Measurements from ENCODE around the gene GRK3.
"Not testable (repeated sequence)": the region's sequence is repeated elsewhere in the genome, so short reads cannot be mapped to it uniquely, and the experiment has no call there.

Gene GRK3

DNA sequence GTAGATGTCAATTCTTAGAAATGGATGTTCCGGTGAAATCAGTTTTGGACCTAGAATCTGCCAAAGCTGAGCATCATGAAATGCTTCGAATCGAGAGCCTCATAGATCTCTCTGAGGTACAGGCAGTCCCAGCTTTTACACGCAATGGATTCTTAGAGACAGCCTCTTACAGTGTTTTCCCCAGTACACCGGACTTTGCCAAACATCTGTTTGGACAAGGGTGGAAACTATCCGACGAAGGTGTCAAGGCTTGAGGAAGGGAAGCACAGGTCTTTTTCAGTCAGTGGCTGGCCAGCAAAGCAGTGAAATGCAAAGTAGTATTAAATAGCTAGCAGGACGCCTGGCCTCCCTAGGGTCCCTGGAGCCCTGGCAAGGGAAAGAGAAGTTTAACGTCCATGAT lies 4.9 kb downstream of the GRK3 start:
- in situ Hi-C loops (cut with HindIII; ENCODE audit: low pct_unique_long_range_greater_than_20kb, low sequenced_read_pairs), result no loop called here
- DNase-seq (ENCODE audit: low read depth in 1 of 2, low spot score in 1 of 2), result no peak
- no peak for TF ChIP-seq JUND (IDR thresholded peaks at IDR 0.05; ENCODE audit: low read depth)

DNA sequence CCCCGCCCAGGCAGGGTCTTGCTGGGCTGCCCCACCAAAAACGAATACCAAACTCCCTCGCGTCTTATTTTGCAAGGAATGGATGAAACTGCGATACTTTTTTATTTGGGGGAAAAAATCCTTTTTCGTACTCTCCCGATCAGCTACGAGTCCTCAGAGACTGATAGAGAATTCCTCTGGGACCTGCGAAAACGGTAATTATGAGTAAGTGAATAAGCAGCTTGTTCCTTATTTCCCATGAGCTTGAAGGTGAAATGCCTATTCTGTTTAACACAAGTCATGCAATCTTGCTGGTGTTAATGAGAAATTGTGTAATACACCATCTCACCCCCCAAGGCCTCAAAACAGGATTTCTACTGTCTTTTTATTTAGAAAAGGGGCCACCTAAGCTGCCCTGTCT lies 5.5 kb downstream of the GRK3 start:
- in situ Hi-C loops (cut with HindIII; ENCODE audit: low pct_unique_long_range_greater_than_20kb, low sequenced_read_pairs), result no loop called here
- DNase-seq (ENCODE audit: low read depth in 1 of 2, low spot score in 1 of 2), result no peak
- TF ChIP-seq JUND (IDR thresholded peaks at IDR 0.05; ENCODE audit: low read depth), result no peak

DNA sequence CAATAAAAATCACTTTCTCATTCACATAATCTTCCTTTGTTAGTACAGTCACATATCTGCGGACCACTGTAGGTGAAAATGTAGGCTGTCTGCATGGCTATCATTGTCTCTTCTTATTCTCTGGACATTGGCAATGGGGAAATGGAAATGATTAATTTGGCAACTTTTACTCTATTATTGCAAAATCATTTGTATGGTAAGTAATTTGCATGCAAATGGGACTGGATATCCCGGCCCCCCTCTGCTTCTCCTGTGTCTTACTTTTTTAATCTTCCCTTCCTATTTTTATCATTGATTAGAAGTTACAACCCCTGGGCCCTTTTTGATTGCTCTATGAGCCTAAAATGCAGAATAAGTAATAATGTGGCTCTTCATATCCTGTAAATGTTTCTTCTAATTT lies 6.0 kb downstream of the GRK3 start:
- no peak for TF ChIP-seq JUND (IDR thresholded peaks at IDR 0.05; ENCODE audit: low read depth)
- no peak for DNase-seq (ENCODE audit: low read depth in 1 of 2, low spot score in 1 of 2)
- in situ Hi-C loops (cut with HindIII; ENCODE audit: low pct_unique_long_range_greater_than_20kb, low sequenced_read_pairs), result no loop called here

DNA sequence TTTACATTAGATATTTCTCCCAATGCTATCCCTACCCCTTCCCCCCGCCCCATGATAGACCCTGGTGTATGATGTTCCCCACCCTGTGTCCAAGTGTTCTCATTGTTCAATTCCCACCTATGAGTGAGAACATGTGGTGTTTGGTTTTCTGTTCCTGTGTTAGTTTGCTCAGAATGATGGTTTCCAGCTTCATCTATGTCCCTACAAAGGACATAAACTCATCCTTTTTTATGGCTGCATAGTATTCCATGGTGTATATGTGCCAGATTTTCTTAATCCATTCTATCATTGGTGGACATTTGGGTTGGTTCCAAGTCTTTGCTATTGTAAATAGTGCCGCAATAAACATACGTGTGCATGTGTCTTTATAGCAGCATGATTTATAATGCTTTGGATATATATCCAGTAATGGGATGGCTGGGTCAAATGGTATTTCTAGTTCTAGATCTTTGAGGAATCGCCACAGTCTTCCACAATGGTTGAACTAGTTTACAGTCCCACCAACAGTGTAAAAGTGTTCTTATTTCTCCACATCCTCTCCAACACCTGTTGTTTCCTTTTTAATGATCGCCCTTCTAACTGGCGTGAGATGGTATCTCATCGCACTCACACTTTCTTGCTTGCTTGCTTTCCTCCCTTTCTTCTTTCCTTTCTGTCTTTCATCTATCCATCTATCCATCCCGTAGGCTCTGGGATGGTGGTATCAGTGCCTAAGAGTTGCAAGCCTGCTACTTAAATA lies 7.7 kb downstream of the GRK3 start:
- DNase-seq (ENCODE audit: low read depth in 1 of 2, low spot score in 1 of 2); in situ Hi-C loops (cut with HindIII; ENCODE audit: low pct_unique_long_range_greater_than_20kb, low sequenced_read_pairs): not testable (repeated sequence)

DNA sequence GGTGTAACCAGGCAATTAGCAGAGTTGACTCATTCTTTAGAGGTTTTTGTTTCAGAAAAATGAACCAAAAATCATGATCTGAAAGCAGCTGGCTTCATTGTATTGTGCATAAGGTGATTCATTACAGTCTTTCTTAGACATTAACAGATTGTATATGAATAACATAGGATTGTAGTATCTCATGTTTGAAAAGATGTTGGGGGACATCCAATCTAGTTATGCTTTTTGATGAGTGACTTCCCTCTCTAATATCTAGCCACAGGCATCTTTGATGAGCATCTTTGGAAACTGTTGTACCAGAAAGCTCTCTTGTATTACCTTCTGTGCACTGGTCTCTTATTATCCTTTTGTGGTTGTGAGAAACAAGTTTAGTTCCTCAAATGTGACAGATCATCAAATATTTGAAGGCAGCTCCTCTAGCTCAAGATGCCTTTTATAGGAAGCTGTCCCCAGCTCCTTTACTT lies 8.3 kb downstream of the GRK3 start:
- DNase-seq (ENCODE audit: low read depth in 1 of 2, low spot score in 1 of 2), result no peak
- TF ChIP-seq JUND (IDR thresholded peaks at IDR 0.05; ENCODE audit: low read depth), result no peak
- in situ Hi-C loops (cut with HindIII; ENCODE audit: low pct_unique_long_range_greater_than_20kb, low sequenced_read_pairs), result no loop called here

DNA sequence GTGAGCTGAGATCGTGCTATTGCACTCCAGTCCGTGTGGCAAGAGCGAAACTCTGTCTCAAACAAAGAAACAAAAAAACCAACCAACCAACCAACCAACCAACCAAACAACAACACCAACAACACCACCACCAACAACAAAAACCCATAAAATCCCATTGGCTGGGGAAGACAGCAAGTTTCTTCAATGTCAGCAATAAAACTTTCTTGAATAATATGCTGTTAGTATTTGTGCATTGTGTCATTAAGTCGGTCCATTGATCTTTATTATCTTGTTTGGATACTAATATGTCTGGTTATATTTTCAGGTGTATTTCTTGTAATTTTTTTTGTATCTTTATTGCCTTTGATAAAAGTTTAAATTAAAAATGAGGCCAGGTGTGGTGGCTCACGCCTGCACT lies 9.4 kb downstream of the GRK3 start:
- DNase-seq (ENCODE audit: low read depth in 1 of 2, low spot score in 1 of 2), result no peak
- in situ Hi-C loops (cut with HindIII; ENCODE audit: low pct_unique_long_range_greater_than_20kb, low sequenced_read_pairs), result no loop called here
- no peak for TF ChIP-seq JUND (IDR thresholded peaks at IDR 0.05; ENCODE audit: low read depth)

DNA sequence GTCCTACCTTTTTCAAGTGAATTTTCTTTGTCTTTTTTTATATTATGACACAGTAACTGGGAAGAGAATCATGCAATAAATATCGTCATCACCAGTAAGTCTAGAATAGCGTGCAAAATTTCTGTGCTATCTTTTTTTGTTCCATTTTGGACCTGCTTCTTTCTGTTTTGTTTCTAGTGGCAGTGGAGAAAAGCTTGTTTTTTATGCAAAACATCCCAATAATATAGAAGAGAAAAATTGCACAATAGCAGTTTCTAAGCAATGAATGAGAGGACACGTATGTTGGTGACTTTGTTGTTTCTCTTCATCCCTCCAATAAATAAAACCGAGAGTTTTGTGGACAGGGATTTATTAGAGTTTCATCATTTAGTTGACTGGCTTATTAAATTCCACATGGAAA lies 10.3 kb downstream of the GRK3 start:
- no peak for TF ChIP-seq JUND (IDR thresholded peaks at IDR 0.05; ENCODE audit: low read depth)
- in situ Hi-C loops (cut with HindIII; ENCODE audit: low pct_unique_long_range_greater_than_20kb, low sequenced_read_pairs), result no loop called here
- DNase-seq (ENCODE audit: low read depth in 1 of 2, low spot score in 1 of 2), result no peak

DNA sequence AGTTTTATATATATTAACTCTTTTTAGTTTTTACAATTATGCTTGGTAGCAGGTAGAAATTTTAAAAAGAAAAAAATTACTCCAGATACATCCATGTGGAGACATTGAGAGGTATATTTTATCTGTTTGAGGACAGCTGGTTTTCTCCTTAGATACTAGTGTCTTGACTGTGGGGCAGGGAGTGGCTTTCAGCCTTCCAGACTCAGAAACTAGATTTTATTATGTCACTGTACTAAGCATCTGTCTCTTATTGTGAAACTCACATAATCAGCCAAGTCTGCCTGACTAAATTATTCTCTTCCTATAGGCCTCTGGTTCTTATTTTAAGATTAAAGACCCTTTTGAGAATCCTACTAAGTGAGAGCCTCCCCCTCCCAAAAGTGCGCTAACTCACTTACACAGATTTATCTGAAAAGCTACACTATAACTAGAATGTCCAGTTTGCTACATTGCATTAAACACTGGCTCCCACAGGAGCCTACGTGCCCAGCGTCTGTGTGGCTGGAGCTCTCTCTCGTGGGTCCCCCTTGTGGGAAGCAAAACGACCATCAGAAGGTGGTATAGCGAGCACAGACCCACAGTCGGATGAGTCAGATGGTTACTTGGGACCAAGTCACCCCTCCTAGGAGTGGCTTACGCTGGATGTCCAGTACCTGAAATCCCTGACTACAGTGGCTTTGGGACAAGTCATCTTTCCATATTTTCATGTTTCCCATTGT lies 11.4 kb downstream of the GRK3 start:
- not testable (repeated sequence) for DNase-seq (ENCODE audit: low read depth in 1 of 2, low spot score in 1 of 2)

DNA sequence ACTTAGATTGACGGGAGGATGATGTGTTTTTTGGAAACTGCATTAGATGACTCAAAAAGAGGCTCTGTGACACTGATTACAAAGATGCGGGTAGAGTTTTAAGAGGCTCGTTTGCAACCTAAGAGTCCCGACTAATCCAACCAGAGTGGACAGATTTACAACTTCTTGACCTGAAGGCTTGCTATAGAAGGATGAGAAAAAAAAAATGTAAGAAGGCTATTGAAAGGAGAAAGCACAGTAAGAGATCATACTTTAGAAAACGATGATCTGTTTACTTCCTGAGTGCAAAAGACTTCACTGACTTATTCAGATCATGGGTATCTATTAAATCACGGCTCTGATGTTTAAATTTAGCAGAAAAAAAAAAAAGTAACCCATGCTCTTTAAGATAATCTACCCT lies 17.0 kb downstream of the GRK3 start:
- in situ Hi-C loops (cut with HindIII; ENCODE audit: low pct_unique_long_range_greater_than_20kb, low sequenced_read_pairs); DNase-seq (ENCODE audit: low read depth in 1 of 2, low spot score in 1 of 2): not testable (repeated sequence)

More for the DNA sequence above, 11.4 kb downstream of the GRK3 start:
- in situ Hi-C loops (cut with HindIII; ENCODE audit: low pct_unique_long_range_greater_than_20kb, low sequenced_read_pairs), result not testable (repeated sequence)

DNA sequence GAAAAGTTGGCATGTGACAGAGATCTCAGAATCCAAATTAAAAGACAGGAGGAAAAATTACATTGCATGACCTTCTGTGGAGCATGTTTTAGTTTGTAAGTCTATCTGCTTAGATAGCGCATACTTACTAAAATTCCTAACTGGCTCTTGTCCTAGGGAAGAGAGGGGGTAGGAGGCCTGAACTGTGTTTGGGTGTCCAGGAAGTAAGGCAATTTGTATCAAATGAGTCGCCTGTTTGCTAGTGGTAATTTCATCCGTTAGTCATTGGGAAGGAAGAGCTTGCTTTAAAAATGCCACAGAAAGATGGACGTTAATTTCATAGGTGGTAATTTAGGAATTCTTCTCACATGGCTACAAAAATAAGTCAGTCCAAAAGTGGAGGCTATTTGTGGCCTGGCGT lies 18.5 kb downstream of the GRK3 start:
- TF ChIP-seq JUND (IDR thresholded peaks at IDR 0.05; ENCODE audit: low read depth), result no peak
- in situ Hi-C loops (cut with HindIII; ENCODE audit: low pct_unique_long_range_greater_than_20kb, low sequenced_read_pairs), result no loop called here
- DNase-seq (ENCODE audit: low read depth in 1 of 2, low spot score in 1 of 2), result no peak

DNA sequence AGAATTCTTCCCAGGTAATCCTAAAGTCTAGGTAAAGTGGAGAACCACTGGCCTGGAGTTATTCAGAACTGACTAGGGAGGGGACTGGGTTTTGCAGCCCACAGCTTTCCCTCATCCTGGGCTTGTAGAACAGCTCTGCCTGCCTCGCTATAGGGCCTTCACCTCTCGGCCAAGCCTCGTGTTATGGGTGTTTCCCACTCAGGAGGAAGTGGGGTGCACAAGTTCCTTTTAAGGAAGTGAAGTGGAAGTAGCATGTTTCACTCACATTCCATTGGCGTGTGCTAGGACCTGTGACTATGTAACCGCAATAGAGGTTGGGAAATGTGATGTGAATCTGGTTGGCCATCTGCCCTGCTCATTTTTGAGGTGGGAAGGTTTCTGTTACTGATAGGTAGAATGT lies 20.5 kb downstream of the GRK3 start:
- in situ Hi-C loops (cut with HindIII; ENCODE audit: low pct_unique_long_range_greater_than_20kb, low sequenced_read_pairs), result not testable (repeated sequence)
- peak in 1 of 2 experiments; percentile 2 for DNase-seq (ENCODE audit: low read depth in 1 of 2, low spot score in 1 of 2)

DNA sequence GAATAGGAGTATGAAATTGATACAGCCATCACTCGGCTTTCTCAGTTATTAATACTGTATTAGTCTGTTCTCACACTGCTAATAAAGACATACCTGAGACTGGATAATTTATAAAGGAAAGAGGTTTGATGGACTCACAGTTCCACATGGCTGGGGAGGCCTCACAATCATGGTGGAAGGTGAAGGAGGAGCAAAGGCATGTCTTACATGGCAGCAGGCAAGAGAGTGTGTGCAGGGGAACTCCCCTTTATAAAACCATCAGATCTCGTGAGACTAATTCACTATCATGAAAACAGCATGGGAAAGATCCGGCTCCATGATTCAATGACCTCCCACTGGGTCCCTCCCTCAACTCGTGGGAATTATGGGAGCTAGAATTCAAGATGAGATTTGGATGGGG lies 25.2 kb downstream of the GRK3 start:
- in situ Hi-C loops (cut with HindIII; ENCODE audit: low pct_unique_long_range_greater_than_20kb, low sequenced_read_pairs); DNase-seq (ENCODE audit: low read depth in 1 of 2, low spot score in 1 of 2): not testable (repeated sequence)

DNA sequence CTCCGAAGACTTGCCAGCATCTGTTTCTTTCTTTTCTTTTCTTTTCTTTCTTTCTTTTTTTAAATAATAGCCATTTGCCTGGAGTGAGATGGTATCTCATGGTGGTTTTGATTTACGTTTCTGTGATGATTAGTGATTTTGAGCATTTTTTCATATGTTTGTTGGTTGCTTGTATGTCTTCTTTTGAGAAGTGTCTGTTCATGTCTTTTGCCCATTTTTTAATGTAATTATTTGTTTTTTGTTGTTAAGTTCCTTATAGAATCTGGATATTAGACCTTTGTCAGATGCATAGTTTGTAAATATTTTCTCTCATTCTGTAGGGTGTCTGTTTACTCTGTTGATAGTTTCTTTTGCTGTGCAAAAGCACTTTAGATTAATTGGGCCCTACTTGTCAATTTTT lies 28.8 kb downstream of the GRK3 start:
- in situ Hi-C loops (cut with HindIII; ENCODE audit: low pct_unique_long_range_greater_than_20kb, low sequenced_read_pairs); DNase-seq (ENCODE audit: low read depth in 1 of 2, low spot score in 1 of 2): not testable (repeated sequence)

DNA sequence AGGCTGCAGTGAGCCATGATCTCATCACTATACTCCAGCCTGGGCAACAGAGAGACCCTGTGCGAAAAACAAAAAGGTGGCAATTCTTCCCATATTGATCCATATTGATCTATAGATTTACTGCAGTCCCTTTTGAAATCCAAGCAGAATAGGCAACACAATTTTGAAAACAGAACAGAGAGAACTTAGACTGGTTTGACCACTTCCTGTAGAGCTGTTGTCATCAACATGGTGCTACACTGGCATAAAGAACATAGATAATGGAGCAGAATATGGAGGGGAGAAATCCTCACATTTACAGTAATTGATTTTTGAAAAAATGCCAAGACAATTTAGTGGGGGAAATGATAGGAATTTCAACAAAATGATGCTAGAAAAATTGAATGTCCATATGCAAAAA lies 34.1 kb downstream of the GRK3 start:
- in situ Hi-C loops (cut with HindIII; ENCODE audit: low pct_unique_long_range_greater_than_20kb, low sequenced_read_pairs), result no loop called here
- DNase-seq (ENCODE audit: low read depth in 1 of 2, low spot score in 1 of 2), result no peak
- TF ChIP-seq JUND (IDR thresholded peaks at IDR 0.05; ENCODE audit: low read depth), result no peak

Measured in T47D (cell line).